ENCODE data around the gene EXD3. TPM values are rescaled to one million over a fixed set of nuclear protein-coding genes. Genes with fewer than 3 reads are reported as not detected.

The EXD3 gene
- total and polyA plus RNA-seq, 2 of the 4 experiments (the other 2 are of a cell fraction) = 1.1 to 7.4 TPM

- TF ChIP-seq CTCF (conservative IDR thresholded peaks at IDR 0.05; ENCODE audit: low read depth, low read length) = no peak
- TF ChIP-seq MAZ (IDR thresholded peaks at IDR 0.05; ENCODE audit: borderline replicate concordance, low read depth, low read length) = no peak
- TF ChIP-seq FOS (IDR thresholded peaks at IDR 0.05; ENCODE audit: low read depth, low read length) = no peak
Observed at GRCh38 chr9:137417161-137418021, 5.6 kb downstream of the EXD3 start (continued).

Measured in IMR-90 (cell line).